ENCODE measurements around the gene KLHL41.
"Not testable (repeated sequence)": the region's sequence is repeated elsewhere in the genome, so short reads cannot be mapped to it uniquely, and the experiment has no call there.

- not testable (repeated sequence) for TF ChIP-seq POLR2AphosphoS5, CTCF, POLR2A, EP300 (IDR thresholded peaks at IDR 0.05)
Measured at GRCh38 chr2:169539460-169539859, 30.0 kb downstream of the KLHL41 start.

Data from stomach (tissue), 4 donors.